NCI-H524 (cell line): ENCODE measurements around the gene ZDHHC24.
A peak's percentile ranks its signal among the peaks of the same experiment; 100 is the strongest.

ENCODE experiments used
- DNase-seq, 2 experiments: peaks; one replicate each; lab custom pipeline; 2025; lab: John Stamatoyannopoulos, UW

The ZDHHC24 gene

GRCh38 chr11:66566221-66566620, 20.4 kb upstream of the ZDHHC24 start:
- no peak for DNase-seq

- no peak for DNase-seq
Observed at GRCh38 chr11:66564984-66565383, 19.1 kb upstream of the ZDHHC24 start.

- DNase-seq: no peak
Observed at GRCh38 chr11:66564538-66564937, 18.7 kb upstream of the ZDHHC24 start.

DNA sequence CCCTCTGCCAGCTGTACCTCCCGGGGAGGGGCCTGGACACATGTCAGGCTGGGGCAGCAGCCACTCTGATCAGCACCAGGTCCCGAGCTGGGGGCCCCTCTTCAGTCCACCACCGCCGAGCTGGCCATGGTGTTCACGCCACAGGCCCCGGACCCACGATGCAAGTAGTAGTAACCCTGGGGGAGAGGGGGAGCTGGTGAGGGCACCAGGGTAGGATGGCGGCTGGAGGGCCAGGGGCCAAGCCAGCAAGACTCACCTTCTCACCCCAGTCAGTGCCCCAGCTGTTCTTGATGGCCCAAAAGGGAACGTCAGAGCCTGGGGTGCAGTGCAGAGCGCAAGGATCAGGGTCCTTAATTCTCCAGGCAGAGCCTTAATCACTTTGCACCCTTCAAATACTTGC, 18.0 kb upstream of the ZDHHC24 start:
- no peak for DNase-seq

DNA sequence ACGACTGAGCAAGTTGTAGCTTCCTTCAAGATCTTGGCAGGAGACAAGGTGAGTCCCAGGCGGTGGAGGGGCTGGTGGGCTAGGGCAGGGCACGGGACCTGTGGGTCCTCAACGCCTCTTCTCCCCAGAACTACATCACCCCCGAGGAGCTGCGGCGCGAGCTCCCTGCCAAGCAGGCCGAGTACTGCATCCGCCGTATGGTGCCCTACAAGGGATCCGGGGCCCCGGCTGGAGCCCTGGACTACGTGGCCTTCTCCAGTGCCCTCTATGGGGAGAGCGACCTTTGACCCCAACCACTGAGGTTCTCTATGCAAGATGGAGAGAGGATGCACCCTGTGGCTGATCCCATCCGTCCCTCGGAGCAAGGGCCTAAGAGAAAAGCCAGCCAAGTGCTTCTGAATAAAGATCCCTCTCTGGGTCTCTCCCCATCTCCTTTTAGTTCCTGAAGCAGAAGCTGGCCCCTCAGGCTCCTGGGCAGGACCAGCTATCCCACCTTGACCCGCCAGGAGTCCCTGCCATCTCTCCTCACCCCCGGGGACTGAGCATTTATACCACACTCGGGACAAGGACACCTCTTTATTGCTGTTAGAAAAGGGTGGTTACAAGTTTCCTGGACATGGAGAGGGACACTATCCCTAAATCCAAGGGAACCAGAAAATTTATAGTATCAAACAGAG, 17.2 kb upstream of the ZDHHC24 start:
- DNase-seq: no peak

- no peak for DNase-seq
Observed at GRCh38 chr11:66562275-66562674, 16.4 kb upstream of the ZDHHC24 start.

- DNase-seq: no peak
Observed at GRCh38 chr11:66561975-66562248, 16.1 kb upstream of the ZDHHC24 start.

- peak; percentile 40 to 80 for DNase-seq
Observed at GRCh38 chr11:66561178-66561974, 15.5 kb upstream of the ZDHHC24 start.

DNA sequence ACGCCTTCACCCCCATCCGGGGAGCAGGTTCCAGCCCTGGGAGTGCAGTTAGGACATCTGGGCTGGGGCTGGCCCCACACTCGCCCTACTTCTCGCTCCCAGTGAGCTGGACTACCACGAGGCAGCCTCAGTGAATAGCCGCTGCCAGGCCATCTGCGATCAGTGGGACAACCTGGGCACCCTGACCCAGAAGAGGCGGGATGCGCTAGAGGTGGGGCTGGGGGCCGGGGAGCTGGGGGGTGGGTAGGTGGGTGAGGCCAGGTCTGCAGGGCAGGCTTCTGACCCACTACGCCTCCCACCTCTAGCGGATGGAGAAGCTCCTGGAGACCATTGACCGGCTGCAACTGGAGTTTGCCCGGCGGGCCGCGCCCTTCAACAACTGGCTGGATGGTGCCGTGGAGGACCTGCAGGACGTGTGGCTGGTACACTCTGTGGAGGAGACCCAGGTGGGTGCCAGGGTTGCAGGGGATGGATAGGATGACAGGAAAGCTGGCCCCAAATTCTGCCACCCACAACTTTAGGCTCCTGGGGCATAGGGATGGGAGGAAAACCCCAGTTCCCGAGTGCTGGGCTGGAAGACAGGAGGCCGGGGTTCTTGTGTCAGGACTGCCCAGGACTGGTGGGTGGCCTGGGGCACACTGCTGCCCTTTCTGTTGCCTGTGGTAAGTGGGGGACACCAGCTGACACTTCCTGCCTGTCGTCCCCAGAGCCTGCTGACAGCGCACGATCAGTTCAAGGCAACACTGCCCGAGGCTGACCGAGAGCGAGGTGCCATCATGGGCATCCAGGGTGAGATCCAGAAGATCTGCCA, 14.2 kb upstream of the ZDHHC24 start:
- DNase-seq: no peak

DNA sequence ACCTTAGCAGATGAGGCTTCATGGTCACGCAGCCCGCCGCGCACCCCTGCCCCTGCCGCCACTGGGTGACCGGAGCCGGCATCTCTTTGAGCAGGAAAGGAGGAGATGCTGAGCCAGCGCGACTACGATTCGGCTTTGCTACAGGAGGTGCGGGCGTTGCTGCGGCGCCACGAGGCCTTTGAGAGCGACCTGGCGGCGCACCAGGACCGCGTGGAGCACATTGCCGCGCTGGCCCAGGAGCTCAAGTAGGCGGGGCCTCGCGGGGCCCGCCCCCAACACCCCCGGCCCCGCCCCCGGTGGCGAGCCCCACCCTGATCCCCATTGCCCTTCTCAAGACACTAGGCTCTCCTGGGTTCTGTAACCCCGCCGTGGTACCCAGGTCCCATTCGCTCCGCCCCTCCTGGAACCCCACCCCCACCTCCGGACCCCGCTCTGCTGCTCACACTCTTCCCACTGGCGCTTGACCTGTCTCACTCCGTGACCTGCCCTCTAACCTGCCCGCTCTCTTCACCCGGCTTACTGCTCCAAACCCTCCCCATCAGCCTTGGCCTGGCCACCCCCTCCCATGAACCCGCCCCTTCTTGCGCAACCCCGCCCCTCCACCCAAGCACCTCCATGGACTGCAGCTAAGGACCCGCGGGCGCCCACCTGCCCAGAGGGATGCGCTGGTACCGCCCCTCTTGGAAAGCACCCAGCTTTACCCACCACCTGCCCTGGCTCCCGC, 13.5 kb upstream of the ZDHHC24 start:
- no peak for DNase-seq

DNA sequence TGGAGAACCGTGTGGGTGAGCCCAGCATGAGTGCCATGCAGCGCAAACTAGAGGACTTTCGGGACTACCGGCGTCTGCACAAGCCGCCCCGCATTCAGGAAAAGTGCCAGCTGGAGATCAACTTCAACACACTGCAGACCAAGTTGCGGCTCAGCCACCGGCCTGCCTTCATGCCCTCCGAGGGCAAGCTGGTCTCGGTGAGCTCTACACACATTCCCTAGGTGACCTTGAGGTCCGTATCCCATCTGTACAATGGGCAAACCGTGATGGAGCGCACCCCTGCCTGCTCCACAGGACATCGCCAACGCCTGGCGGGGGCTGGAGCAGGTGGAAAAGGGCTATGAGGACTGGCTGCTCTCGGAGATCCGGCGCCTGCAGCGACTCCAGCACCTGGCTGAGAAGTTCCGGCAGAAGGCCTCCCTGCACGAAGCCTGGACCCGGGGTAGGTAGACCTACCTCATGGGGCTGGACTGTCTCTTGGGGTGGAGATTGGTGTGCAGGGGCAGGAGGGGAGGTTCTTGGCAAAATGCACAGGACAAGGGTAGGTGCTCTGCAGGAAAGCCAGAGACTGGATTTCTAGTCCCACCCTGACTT, 12.0 kb upstream of the ZDHHC24 start:
- no peak for DNase-seq

- no peak for DNase-seq
Observed at GRCh38 chr11:66556086-66556485, 10.2 kb upstream of the ZDHHC24 start.

DNA sequence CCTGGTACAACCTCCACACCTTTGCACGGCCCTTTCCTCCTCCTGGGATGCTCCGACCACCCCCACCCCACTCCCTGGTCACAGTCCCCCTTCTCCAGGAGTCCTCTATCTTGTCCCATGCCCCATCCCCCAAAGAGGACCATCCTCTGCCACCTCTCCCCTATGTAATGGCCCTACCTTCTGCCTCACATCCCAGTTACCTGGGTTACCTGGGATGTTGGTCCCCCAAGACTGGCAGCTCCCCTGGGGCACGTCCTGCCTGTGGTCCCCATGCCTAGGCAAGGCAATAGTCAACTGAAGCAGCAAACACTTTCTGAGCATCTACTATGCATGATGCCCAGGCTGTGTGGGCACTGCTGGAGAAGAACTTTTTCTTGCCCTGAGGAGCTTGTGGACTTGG, 9.6 kb upstream of the ZDHHC24 start:
- DNase-seq: no peak

DNA sequence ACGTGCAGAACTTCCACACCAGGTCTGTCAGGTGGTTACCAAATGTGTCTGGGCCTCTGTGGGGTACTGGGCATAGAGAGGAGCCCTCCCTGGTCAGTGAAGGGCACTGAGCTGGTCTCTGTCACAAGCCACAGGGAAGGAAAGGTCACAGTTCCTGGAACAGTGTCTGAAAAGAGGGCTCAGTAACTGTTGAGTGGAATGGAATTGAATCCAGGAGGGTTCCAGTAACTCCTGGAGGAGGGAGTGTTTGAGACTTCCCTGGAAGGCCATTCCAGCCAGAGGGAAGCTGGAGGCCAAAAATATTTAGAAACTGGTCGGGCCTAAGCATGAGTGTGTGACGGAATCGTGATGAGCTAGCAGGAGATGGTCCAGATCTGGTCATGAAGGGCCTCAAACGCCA, 8.8 kb upstream of the ZDHHC24 start:
- DNase-seq: no peak

GRCh38 chr11:66550887-66551286, 5.0 kb upstream of the ZDHHC24 start:
- no peak for DNase-seq

- DNase-seq: no peak
Observed at GRCh38 chr11:66549696-66550095, 3.8 kb upstream of the ZDHHC24 start.

DNA sequence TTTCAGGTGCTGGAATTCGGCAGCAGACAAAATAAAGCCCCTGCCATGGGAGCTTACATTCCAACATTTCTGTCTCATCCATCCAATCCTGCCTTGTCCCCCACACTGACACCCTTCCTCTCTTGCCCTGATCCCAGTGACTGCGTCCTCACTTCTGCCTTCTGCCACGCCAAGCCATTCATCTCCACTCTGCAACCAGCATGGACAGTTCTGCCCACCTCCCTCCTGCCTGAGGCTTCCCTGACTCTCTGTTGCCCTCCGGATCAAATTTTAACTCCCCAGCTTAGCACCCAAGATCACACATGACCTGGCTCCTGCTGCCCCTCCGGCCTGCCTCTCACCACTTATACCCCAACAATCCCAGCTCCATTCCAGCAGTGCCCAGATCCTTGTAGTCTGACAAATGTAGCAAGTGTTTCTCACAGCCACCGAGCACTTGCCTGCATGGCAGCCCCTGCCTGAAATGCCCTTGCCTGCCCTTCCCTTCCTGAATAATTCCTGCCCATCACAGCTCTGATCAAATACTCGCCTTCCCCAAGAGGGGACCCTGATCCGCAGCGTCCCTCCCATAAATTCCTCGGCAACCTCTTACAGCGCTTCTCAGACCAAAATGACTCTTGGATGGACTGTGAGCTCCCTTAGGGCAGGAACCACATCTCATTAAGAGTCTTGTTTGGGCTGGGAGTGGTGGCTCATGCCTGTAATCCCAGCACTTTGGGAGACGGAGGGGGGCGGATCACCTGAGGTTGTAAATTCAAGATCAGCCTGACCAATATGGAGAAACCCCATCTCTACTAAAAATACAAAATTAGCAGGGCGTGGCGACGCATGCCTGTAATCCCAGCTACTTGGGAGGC, 3.2 kb upstream of the ZDHHC24 start:
- no peak for DNase-seq

GRCh38 chr11:66548041-66548440, 2.2 kb upstream of the ZDHHC24 start:
- peak; percentile 85 to 93 for DNase-seq

DNA sequence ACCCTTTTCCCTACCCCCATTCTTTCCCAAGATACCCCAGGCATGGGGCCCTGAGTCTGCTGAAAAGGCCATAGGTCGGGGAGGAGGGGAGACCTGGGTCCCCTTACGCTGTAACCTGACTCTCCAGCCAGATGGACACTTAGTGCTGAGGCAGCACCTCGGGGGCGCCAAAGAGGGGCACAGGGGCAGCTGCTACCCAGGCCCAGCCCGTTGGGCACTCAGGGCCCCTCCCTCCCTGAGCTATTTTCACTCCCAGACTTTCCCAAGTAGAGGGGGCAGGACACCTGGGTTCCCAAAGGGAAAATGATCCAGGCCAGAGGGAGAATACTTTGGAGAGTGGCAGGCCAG, 1.8 kb upstream of the ZDHHC24 start:
- peak; percentile 79 to 88 for DNase-seq

DNA sequence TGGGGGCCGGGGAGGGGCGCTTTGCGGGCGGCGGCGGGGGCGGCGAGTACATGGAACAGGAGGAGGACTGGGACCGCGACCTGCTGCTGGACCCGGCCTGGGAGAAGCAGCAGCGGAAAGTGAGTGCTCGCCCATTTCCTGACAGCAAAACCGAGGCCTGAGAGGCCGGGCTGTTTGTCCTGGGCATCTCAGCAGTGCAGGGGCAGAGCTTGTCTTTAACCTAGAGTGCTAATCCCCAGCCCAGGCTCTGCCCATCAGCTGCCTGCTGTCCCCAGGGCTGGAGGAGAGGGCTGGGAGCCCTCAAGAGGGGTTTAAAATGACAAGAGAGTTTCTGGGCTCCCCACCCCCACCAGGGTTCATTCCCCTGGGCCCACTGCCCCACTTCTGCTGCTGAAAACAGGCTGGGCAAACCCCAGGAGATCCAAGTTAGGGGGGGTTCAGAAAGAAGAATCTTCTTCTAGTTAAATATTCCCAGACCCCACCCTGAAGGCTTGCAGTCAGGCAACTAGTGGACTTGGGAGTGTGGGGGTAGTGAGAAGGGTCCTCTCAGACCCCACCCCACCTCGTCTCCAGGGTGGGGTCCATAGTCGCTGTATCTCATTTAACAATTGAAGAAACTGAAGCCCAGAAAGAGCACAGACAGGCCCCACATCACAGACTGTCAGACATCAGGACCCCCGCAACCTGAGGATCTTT, 1.3 kb upstream of the ZDHHC24 start:
- DNase-seq: peak; percentile 90 to 95
